ENCODE measurements around the gene NAT9.

NAT9 gene

GRCh38 chr17:74746922-74747321 lies 29.2 kb downstream of the NAT9 start:
- no peak for FAIRE-seq
- DNase-seq (ENCODE audit: insufficient read length) = no peak
- TF ChIP-seq TAF1 (IDR thresholded peaks at IDR 0.05; ENCODE audit: borderline replicate concordance, low read depth, low read length) (no peak), POLR2A (IDR thresholded peaks at IDR 0.05; ENCODE audit: low read depth, low read length) (no peak), POLR2AphosphoS5 (IDR thresholded peaks at IDR 0.05; ENCODE audit: low read depth, low read length) (no peak)

DNA sequence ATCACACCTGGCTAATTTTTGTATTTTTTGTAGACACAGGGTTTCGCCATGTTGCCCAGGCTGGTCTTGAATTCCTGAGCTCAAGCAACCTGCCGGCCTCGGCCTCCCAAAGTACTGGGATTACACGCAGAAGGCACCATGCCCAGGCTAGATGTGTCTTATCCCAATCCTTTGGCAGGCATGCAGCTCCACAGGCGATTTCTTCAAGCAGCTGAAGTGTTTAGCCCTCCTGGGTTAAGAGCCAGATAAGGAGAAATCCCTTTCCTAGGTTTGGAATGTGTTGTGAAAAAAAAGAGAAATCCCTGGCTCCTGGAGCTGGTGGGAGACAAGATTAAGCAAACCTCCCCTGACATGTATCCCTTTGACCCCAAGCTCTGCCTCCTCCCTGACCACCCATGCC lies 29.8 kb downstream of the NAT9 start:
- TF ChIP-seq TAF1 (IDR thresholded peaks at IDR 0.05; ENCODE audit: borderline replicate concordance, low read depth, low read length) (no peak), POLR2AphosphoS5 (IDR thresholded peaks at IDR 0.05; ENCODE audit: low read depth, low read length) (no peak), POLR2A (IDR thresholded peaks at IDR 0.05; ENCODE audit: low read depth, low read length) (no peak)
- no peak for FAIRE-seq
- no peak for DNase-seq (ENCODE audit: insufficient read length)

DNA sequence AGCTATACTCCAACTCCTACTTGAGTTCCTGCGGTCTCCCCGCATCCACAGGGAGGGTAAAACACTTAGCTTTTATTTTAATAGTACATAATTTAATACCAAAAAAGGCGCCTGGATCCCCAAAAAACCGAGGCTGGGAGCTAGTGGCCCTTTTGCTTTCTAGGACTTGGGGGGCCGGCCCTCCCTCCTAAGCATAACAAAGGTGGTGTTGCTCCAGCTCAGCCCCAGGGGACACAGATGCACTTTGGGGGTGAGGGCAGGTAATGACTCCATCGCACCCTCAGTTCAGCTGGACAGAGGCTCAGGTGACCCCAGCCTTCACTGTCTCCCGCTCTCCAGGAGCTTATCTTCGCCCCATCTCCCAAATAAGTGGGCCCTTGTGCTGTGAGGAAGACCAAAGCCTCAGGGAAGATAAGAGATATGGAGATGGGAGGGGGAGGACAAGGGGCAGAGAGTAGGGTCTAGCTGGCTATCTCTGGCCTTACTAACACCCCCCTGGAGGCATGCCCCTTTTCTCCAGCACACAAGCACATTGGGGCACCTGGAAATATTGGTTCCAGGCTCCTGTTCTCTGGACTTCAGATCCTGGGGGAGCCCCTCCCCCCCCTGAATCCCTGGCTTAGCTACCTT lies 30.5 kb downstream of the NAT9 start:
- FAIRE-seq = no peak
- TF ChIP-seq POLR2A (IDR thresholded peaks at IDR 0.05; ENCODE audit: low read depth, low read length) (no peak), TAF1 (IDR thresholded peaks at IDR 0.05; ENCODE audit: borderline replicate concordance, low read depth, low read length) (no peak)

GRCh38 chr17:74744714-74745547 lies 31.2 kb downstream of the NAT9 start:
- TF ChIP-seq POLR2A (IDR thresholded peaks at IDR 0.05; ENCODE audit: low read depth, low read length) (no peak), POLR2AphosphoS5 (IDR thresholded peaks at IDR 0.05; ENCODE audit: low read depth, low read length) (no peak), TAF1 (IDR thresholded peaks at IDR 0.05; ENCODE audit: borderline replicate concordance, low read depth, low read length) (no peak)
- DNase-seq (ENCODE audit: insufficient read length) (peak; percentile 78), FAIRE-seq (peak; percentile 24)

More for the DNA sequence above, 30.5 kb downstream of the NAT9 start:
- DNase-seq (ENCODE audit: insufficient read length) = no peak

DNA sequence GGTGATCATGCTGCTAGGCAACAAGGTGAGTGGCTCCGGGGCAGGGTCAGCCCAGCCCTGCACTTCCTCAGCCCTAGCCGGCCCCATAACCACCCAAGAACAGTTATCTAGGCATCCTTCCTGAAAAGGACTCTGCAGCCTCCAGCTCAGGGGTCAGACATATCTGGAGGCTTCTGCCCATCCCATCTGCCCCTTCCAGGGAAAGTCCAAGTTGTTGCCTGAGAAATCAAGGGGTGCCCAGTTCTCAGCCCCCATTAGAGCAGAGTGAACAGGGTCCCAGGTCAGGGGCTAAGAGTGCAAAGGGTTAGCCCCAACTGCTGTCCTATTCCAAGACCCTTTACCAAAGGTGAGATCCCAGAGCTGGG lies 31.8 kb downstream of the NAT9 start:
- FAIRE-seq = no peak

GRCh38 chr17:74743755-74744154 lies 32.4 kb downstream of the NAT9 start:
- no peak for TF ChIP-seq TAF1 (IDR thresholded peaks at IDR 0.05; ENCODE audit: borderline replicate concordance, low read depth, low read length)
- TF ChIP-seq POLR2AphosphoS5 (IDR thresholded peaks at IDR 0.05; ENCODE audit: low read depth, low read length) = no peak
- no peak for TF ChIP-seq POLR2A (IDR thresholded peaks at IDR 0.05; ENCODE audit: low read depth, low read length)
- DNase-seq (ENCODE audit: insufficient read length) = no peak
- FAIRE-seq = no peak

More for the DNA sequence above, 31.8 kb downstream of the NAT9 start:
- no peak for TF ChIP-seq TAF1 (IDR thresholded peaks at IDR 0.05; ENCODE audit: borderline replicate concordance, low read depth, low read length)
- TF ChIP-seq POLR2AphosphoS5 (IDR thresholded peaks at IDR 0.05; ENCODE audit: low read depth, low read length) = no peak
- TF ChIP-seq POLR2A (IDR thresholded peaks at IDR 0.05; ENCODE audit: low read depth, low read length) = no peak
- no peak for DNase-seq (ENCODE audit: insufficient read length)

DNA sequence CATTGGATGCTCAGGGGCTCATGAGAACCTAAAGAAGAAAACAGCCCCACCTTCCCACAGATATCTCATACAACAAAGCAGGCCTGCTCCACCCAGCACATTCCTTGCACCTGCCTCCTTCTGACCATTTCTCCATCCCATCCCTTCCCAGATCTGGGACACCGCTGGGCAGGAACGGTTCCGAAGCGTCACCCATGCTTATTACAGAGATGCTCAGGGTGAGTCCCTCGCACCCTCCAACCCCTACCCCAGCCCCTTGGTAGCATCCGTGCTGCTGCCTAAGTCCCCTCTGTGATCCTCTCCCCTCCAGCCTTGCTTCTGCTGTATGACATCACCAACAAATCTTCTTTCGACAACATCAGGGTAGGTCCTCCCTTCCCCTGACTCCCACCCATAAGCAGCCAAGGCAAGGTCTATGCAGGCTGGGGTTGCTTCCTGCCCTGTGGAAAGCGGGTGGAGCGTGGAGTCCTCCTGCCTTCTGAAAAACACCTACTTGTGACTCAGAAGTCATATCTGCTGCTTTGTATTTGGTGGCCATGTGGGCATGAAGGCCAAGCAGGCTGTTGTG lies 33.1 kb downstream of the NAT9 start:
- FAIRE-seq (no peak), DNase-seq (ENCODE audit: insufficient read length) (no peak)
- TF ChIP-seq TAF1 (IDR thresholded peaks at IDR 0.05; ENCODE audit: borderline replicate concordance, low read depth, low read length) (no peak), POLR2AphosphoS5 (IDR thresholded peaks at IDR 0.05; ENCODE audit: low read depth, low read length) (no peak), POLR2A (IDR thresholded peaks at IDR 0.05; ENCODE audit: low read depth, low read length) (no peak)

- FAIRE-seq = peak; percentile 87
- DNase-seq (ENCODE audit: insufficient read length) = peak; percentile 60
- TF ChIP-seq POLR2A (IDR thresholded peaks at IDR 0.05; ENCODE audit: low read depth, low read length) (0 out of 2 replicates have a peak, but pooled peaks have one; percentile 16), POLR2AphosphoS5 (IDR thresholded peaks at IDR 0.05; ENCODE audit: low read depth, low read length) (no peak), TAF1 (IDR thresholded peaks at IDR 0.05; ENCODE audit: borderline replicate concordance, low read depth, low read length) (no peak)
Measured at GRCh38 chr17:74742153-74742515, 34.0 kb downstream of the NAT9 start.

DNA sequence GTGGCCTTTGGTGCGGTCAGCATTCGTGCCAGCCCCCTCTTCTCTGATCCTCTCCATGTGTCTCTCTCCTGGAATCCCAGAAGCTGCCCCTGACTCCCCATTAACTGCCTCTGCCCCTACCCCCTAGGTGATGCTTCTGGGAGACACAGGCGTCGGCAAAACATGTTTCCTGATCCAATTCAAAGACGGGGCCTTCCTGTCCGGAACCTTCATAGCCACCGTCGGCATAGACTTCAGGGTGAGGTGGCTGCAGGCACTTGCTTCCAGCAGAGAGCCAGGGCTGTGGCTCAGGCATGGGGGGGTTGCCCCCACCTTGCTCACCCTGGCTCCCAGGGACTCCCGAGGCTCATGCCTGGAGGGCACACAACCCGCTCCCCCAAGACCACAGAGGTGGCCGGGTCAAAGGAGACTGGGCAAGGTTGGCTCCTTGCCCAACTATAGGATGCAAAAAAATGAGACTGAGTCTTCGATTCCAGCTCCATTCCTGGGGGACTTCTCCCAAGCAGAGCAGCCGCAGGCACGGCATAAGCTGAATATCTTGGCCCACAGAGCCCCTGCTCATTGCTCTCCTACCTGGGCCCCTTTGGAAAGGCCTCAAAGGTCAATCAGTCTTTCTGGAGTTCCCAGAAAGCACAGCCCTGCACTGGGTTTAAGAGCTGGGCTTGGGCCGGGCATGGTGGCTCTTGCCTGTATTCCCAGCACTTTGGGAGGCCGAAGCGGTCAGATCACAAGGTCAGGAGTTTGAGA lies 35.3 kb downstream of the NAT9 start:
- FAIRE-seq (no peak), DNase-seq (ENCODE audit: insufficient read length) (no peak)
- TF ChIP-seq POLR2A (IDR thresholded peaks at IDR 0.05; ENCODE audit: low read depth, low read length) (no peak), POLR2AphosphoS5 (IDR thresholded peaks at IDR 0.05; ENCODE audit: low read depth, low read length) (no peak), TAF1 (IDR thresholded peaks at IDR 0.05; ENCODE audit: borderline replicate concordance, low read depth, low read length) (no peak)

DNA sequence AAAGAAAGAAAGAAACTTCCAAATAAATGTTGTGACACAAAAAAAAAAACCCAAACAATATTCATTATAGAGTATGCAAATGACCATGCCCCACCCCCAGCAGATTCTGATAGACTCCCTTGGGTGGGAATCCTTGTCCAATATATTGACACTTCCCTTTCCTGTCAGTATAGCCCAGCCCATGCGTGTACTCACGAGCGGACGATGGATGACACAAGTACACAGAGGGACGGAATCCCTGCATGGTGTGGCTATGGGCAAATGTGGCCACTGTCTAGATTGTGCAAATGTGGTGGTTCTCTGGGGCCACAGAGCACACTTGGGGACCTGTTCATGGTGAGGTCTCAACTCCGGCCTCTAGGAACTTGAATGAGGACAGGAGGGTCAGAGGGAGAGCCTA lies 36.0 kb downstream of the NAT9 start:
- DNase-seq (ENCODE audit: insufficient read length) = no peak
- FAIRE-seq = no peak
- no peak for TF ChIP-seq TAF1 (IDR thresholded peaks at IDR 0.05; ENCODE audit: borderline replicate concordance, low read depth, low read length)
- no peak for TF ChIP-seq POLR2A (IDR thresholded peaks at IDR 0.05; ENCODE audit: low read depth, low read length)

- no peak for FAIRE-seq
- TF ChIP-seq POLR2A (IDR thresholded peaks at IDR 0.05; ENCODE audit: low read depth, low read length) (no peak), POLR2AphosphoS5 (IDR thresholded peaks at IDR 0.05; ENCODE audit: low read depth, low read length) (no peak), TAF1 (IDR thresholded peaks at IDR 0.05; ENCODE audit: borderline replicate concordance, low read depth, low read length) (no peak)
- no peak for DNase-seq (ENCODE audit: insufficient read length)
Measured at GRCh38 chr17:74739227-74739831, 36.8 kb downstream of the NAT9 start.
